Neuronal stem cell (in vitro differentiated cells): ENCODE measurements around the gene HOXA5.

Experiments
- DNase-seq: peaks from one replicate; pipeline ENCODE4 v3.0.0-alpha.2; 2013; ENCODE audit warnings: low spot score
- H2AFZ ChIP-seq: one replicate; pipeline ENCODE4 v1.6.1; 2013; ENCODE audit warnings: mild to moderate bottlenecking, low read length, inconsistent platforms
- H2AK5ac ChIP-seq: 2 replicates; pipeline ENCODE4 v1.6.1; 2013; ENCODE audit warnings: low read depth, mild to moderate bottlenecking, inconsistent platforms, low read length, moderate library complexity, mixed read lengths
- H2BK120ac ChIP-seq: 2 replicates; pipeline ENCODE4 v1.6.1; 2013; ENCODE audit warnings: low read depth, mild to moderate bottlenecking, inconsistent platforms, low read length, moderate library complexity, mixed read lengths
- H2BK12ac ChIP-seq: one replicate; pipeline ENCODE4 v1.6.1; 2013; ENCODE audit warnings: low read length, inconsistent platforms
- H2BK15ac ChIP-seq: 2 replicates; pipeline ENCODE4 v1.6.1; 2013; ENCODE audit warnings: mild to moderate bottlenecking, low read length, inconsistent platforms, mixed read lengths
- H2BK5ac ChIP-seq: one replicate; pipeline ENCODE4 v1.6.1; 2013; ENCODE audit warnings: inconsistent platforms, mild to moderate bottlenecking, low read length, moderate library complexity
- H3K14ac ChIP-seq: one replicate; pipeline ENCODE4 v1.6.1; 2013; ENCODE audit warnings: low read length, inconsistent platforms
- H3K18ac ChIP-seq: 2 replicates; pipeline ENCODE4 v1.6.1; 2013; ENCODE audit warnings: low read length, inconsistent platforms
- H3K23ac ChIP-seq: 2 replicates; pipeline ENCODE4 v1.6.1; 2013; ENCODE audit warnings: low read depth, mild to moderate bottlenecking, mixed read lengths, low read length, inconsistent platforms; ENCODE audit not compliant: poor library complexity
- H3K27ac ChIP-seq: replicated peaks from 3 replicates; pipeline ENCODE4 v1.5.1; 2013; ENCODE audit warnings: low read length, inconsistent platforms
- H3K27me3 ChIP-seq, 3 experiments: 2 replicates each; pipeline ENCODE4 v1.6.1; 2013; ENCODE audit warnings: low read length in 3 of 3, mild to moderate bottlenecking in 2 of 3, inconsistent platforms in 1 of 3, low read depth in 1 of 3, mixed read lengths in 1 of 3, moderate library complexity in 1 of 3; ENCODE audit not compliant: control insufficient read depth in 3 of 3, insufficient read depth in 3 of 3
- H3K36me3 ChIP-seq, 2 donors: replicated peaks in 1 of 2; 2 replicates each; pipeline ENCODE4 v1.6.1; 2013; ENCODE audit warnings: low read length in 2 of 2; ENCODE audit not compliant: control insufficient read depth in 2 of 2, insufficient read depth in 2 of 2
- H3K4ac ChIP-seq: 2 replicates; pipeline ENCODE4 v1.6.1; 2013; ENCODE audit warnings: inconsistent platforms, mild to moderate bottlenecking, low read length, moderate library complexity
- H3K4me1 ChIP-seq, 2 donors: 1 replicate in 1 of 2; 2 replicates in 1 of 2; pipeline ENCODE4 v1.6.1; 2013; ENCODE audit warnings: low read length in 2 of 2, low read depth in 1 of 2; ENCODE audit not compliant: control insufficient read depth in 2 of 2, insufficient read depth in 1 of 2
- H3K4me2 ChIP-seq: one replicate; pipeline ENCODE4 v1.6.1; 2013; ENCODE audit warnings: mild to moderate bottlenecking, low read length, inconsistent platforms; ENCODE audit not compliant: insufficient read depth, poor library complexity, severe bottlenecking
- H3K4me3 ChIP-seq, 2 donors: 2 replicates each; pipeline ENCODE4 v1.5.1; 2013; ENCODE audit warnings: low read length in 2 of 2, mild to moderate bottlenecking in 2 of 2, inconsistent platforms in 1 of 2, moderate library complexity in 1 of 2
- H3K79me1 ChIP-seq: one replicate; pipeline ENCODE4 v1.6.1; 2013; ENCODE audit warnings: low read depth, mild to moderate bottlenecking, inconsistent platforms, low read length, moderate library complexity
- H3K9ac ChIP-seq: one replicate; pipeline ENCODE4 v1.6.1; 2013; ENCODE audit warnings: mild to moderate bottlenecking, low read depth, low read length, inconsistent platforms; ENCODE audit not compliant: poor library complexity
- H3K9me3 ChIP-seq, 2 donors: replicated peaks in 1 of 2; 2 replicates each; pipeline versions ENCODE3 to v1.6.1; 2013; ENCODE audit warnings: low read length in 2 of 2, mild to moderate bottlenecking in 2 of 2, inconsistent platforms in 1 of 2, low read depth in 1 of 2, mixed read lengths in 1 of 2, moderate library complexity in 1 of 2; ENCODE audit not compliant: control insufficient read depth in 2 of 2, insufficient read depth in 1 of 2
- H4K8ac ChIP-seq: one replicate; pipeline ENCODE4 v1.6.1; 2013; ENCODE audit warnings: low read depth, mild to moderate bottlenecking, inconsistent platforms, low read length, moderate library complexity
- H4K91ac ChIP-seq: one replicate; pipeline ENCODE4 v1.6.1; 2013; ENCODE audit warnings: low read length, low read depth, mild to moderate bottlenecking, inconsistent platforms; ENCODE audit not compliant: poor library complexity
- WGBS, 2 donors: extraction: QIAGEN DNeasy Blood & Tissue Kit; methylation state at CpG; one replicate each; pipeline ENCODE4 v1.1.7; 2013; ENCODE audit warnings: missing lambda C conversion rate in 2 of 2, mixed read lengths in 1 of 2; ENCODE audit not compliant: insufficient read length in 2 of 2, insufficient replicate concordance in 1 of 2; ENCODE audit errors: extremely low coverage in 2 of 2; 5-methylcytosine and 5-hydroxymethylcytosine counted together

The HOXA5 gene

DNA sequence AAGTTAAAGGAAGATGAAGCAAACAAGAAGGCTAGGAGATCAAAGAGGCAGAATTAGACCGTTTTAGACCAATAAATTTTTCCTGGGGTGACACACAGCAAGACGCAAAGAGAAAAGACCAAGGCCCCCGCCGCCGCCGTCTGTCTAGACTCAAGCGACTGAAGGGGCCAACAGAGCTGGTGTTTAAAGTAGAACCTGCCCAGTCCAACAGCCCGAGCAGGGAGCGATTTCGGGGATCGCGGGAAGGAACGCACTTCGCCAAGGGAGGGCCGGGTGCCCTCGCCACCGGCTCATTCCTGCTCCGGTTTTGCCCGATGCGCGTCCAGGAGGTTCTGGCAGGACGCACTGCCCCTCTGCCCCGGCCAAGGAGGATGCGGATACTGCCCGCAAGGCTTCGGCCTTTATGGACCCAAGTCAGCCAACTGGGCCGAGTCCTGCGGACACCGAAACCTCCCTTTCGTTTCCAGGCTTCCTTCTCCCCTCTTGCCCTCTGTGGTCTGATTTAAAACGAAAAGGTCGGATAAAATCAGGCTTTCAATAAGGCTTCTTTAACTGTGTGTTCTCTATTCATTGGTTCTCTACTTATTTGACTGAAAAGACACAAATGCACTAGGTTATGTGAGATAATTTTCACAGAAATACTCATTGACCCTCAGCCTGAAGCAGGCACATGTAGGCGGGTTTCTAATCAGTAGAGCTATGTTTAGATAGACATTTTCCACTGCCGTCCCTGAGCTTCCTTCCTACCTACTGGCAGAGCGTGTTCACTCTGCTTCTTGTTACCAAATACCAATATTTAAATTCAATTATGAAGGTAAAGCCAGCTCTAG lies 15.2 kb upstream of the HOXA5 start:
- H3K9ac ChIP-seq: no peak overlapping the region
- H3K18ac ChIP-seq: no peak overlapping the region
- H2BK12ac ChIP-seq: no peak overlapping the region
- peaks cover 25 to 35% of the 10 kb centered on the region in 2 donors for H3K9me3 ChIP-seq
- H3K4me1 ChIP-seq: no peaks in the 10 kb centered on the region
- DNase-seq: no peak
- H4K91ac ChIP-seq: no peak overlapping the region
- no peak overlapping the region for H4K8ac ChIP-seq
- peaks cover 2% of the 10 kb centered on the region for H3K79me1 ChIP-seq
- no peak overlapping the region for H2AFZ ChIP-seq
- H3K23ac ChIP-seq: peak overlapping the region; percentile 78
- H3K36me3 ChIP-seq: no peaks in the 10 kb centered on the region
- peaks cover 73 to 97% (median 94%) of the 10 kb centered on the region in 3 experiments for H3K27me3 ChIP-seq
- no CpG with 5 or more reads among the region's 35 CpGs for WGBS, 2 donors
- no peak overlapping the region for H3K4me3 ChIP-seq
- H3K4me2 ChIP-seq: no peak overlapping the region
- H3K14ac ChIP-seq: no peak overlapping the region
- H2BK120ac ChIP-seq: no peak overlapping the region
- H3K4ac ChIP-seq: no peak overlapping the region
- no peak overlapping the region for H2AK5ac ChIP-seq
- no peak overlapping the region for H2BK5ac ChIP-seq
- no peak overlapping the region for H2BK15ac ChIP-seq
- no peak overlapping the region for H3K27ac ChIP-seq

DNA sequence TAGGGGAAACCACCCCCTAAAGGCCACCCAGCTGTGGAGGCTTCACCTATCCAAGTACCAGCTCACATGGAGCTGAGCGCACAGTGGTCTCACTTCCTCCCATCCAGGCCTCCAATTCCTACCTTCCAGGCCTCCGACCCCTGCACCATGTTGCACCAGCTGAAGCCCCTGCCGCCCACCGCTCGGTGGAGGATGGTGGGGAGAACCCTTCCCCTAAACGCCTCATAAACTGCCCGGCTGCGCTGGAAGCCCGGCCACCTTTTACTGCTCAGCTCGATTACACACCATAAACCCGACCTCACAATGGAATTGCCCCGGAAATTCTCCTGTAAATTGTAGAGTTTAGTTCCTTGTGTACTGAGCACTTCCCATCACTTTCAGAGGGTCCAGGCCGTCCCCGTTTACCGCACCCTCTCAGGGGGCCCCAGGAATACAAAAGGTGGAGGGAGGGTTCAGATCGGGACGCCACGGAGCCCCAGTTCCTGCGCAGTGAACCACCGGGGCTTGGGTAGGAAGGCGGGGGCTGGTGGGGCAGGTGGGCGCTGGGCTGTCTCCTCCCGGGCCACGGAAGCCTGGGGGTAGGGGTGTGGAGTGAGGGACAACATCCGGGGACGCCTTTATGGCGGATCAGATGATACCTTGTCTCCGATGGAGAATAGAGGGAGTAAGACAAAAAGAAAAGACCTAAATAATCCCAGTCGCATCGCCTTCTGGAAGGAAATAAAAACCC lies 14.4 kb upstream of the HOXA5 start:
- Histone ChIP-seq H2BK12ac (no peak overlapping the region), H4K91ac (no peak overlapping the region), H3K23ac (no peak overlapping the region), H2BK5ac (no peak overlapping the region), H2AK5ac (no peak overlapping the region), H3K18ac (no peak overlapping the region), H3K79me1 (peaks cover 2% of the 10 kb centered on the region), H2AFZ (no peak overlapping the region), H3K27ac (no peak overlapping the region), H2BK15ac (no peak overlapping the region), H3K4me3 (no peak overlapping the region), H3K4ac (no peak overlapping the region), H3K14ac (no peak overlapping the region), H2BK120ac (no peak overlapping the region), H3K27me3 (peaks cover 75 to 97% (median 94%) of the 10 kb centered on the region in 3 experiments), H3K36me3 (no peaks in the 10 kb centered on the region), H4K8ac (no peak overlapping the region), H3K4me2 (no peak overlapping the region), H3K9ac (no peak overlapping the region), H3K9me3 (peaks cover 25 to 37% of the 10 kb centered on the region in 2 donors), H3K4me1 (no peaks in the 10 kb centered on the region)
- WGBS, 2 donors: no CpG with 5 or more reads among the region's 30 CpGs
- DNase-seq: no peak

DNA sequence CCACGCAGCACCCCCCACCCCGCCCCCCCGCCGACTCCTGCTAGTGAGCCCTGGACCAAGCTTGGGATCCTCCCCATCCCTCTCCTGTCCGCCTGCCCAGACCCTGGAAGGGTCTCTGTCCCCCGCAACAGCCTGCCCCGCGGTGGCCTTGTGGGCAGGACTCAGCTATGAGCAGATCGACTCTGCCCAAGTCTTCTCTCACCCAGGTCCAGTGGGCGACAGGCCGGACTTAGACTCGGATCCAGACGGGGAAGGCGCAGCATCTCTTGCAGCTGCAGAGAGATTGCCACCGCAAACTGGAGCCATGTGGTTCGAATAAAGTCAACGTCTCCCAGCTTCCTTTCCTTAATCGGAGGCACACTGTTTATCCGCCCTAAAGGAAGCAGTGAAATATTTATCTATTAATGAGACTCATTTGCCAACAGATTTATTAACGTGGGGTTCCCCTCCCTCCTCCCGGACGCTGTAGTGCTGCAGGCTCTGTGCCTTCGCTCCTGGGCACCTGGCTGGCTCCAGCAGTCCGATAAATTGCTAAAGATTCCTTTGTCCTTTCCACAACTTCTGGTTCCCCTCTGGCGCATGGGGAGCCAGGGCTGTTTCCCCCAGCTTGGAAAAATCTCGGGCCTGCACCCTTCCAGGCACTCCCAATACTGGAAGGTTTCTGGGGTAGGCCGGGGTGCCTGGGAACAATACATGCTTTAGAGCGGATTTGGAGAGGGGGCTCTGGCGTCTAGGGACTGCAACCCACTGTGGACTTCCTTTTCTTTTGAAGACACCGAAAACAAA lies 13.6 kb upstream of the HOXA5 start:
- peak overlapping the region; percentile 79 for H2AFZ ChIP-seq
- no peak overlapping the region for H3K9ac ChIP-seq
- H2BK12ac ChIP-seq: no peak overlapping the region
- no peak overlapping the region for H3K18ac ChIP-seq
- H3K27me3 ChIP-seq: peaks cover 80 to 98% (median 94%) of the 10 kb centered on the region in 3 experiments
- H3K23ac ChIP-seq: no peak overlapping the region
- WGBS, 2 donors: no CpG with 5 or more reads among the region's 30 CpGs
- H3K4me2 ChIP-seq: no peak overlapping the region
- no peaks in the 10 kb centered on the region for H3K4me1 ChIP-seq
- H3K14ac ChIP-seq: no peak overlapping the region
- no peaks in the 10 kb centered on the region for H3K36me3 ChIP-seq
- no peak overlapping the region for H3K4me3 ChIP-seq
- no peak for DNase-seq
- no peak overlapping the region for H4K8ac ChIP-seq
- no peak overlapping the region for H2BK5ac ChIP-seq
- H2BK120ac ChIP-seq: no peak overlapping the region
- H2BK15ac ChIP-seq: no peak overlapping the region
- peaks cover 25 to 38% of the 10 kb centered on the region in 2 donors for H3K9me3 ChIP-seq
- peaks cover 2% of the 10 kb centered on the region for H3K79me1 ChIP-seq
- no peak overlapping the region for H3K27ac ChIP-seq
- H3K4ac ChIP-seq: no peak overlapping the region
- H4K91ac ChIP-seq: no peak overlapping the region
- H2AK5ac ChIP-seq: no peak overlapping the region
